Measurements from ENCODE around the gene STRN4.

GRCh38 chr19:46731007-46731501, 15.2 kb downstream of the STRN4 start:
- TF ChIP-seq CTCF (conservative IDR thresholded peaks at IDR 0.05 in 1 of 2, IDR thresholded peaks at IDR 0.05 in 1 of 2; ENCODE audit: low read depth in 1 of 2, low read length in 2 of 2) (no peak), EZH2 (IDR thresholded peaks at IDR 0.05; ENCODE audit: low read length, missing control alignments) (no peak)

Measured in fibroblast of lung (primary cell).